ENCODE data around the gene SDK1. TPM values are rescaled to one million over a fixed set of nuclear protein-coding genes. Genes with fewer than 3 reads are reported as not detected.

Gene SDK1
- total and polyA plus RNA-seq, 2 experiments from 2014 or later, result not detected

- Histone ChIP-seq H3K4me2 (ENCODE audit: unreplicated experiment) (no peak overlapping the region), H3K9me3 (ENCODE audit: low read depth) (no peaks in the 10 kb centered on the region), H3K4me3 (no peak overlapping the region), H2AFZ (no peak overlapping the region), H3K9ac (no peak overlapping the region), H4K20me1 (ENCODE audit: insufficient read depth) (no peaks in the 10 kb centered on the region), H3K27ac (no peak overlapping the region), H3K79me2 (ENCODE audit: insufficient read depth) (no peaks in the 10 kb centered on the region), H3K9me2 (ENCODE audit: insufficient read depth) (no peaks in the 10 kb centered on the region), H3F3A (ENCODE audit: insufficient read depth) (no peaks in the 10 kb centered on the region), H3K27me3 (replicated peaks; ENCODE audit: insufficient read depth) (no peaks in the 10 kb centered on the region), H3K36me3 (ENCODE audit: low read depth) (no peaks in the 10 kb centered on the region), H3K4me1 (ENCODE audit: insufficient read depth) (no peaks in the 10 kb centered on the region)
- in situ Hi-C loops (cut with MboI), result no loop called here
- TF ChIP-seq EZH2 (IDR thresholded peaks at IDR 0.05; ENCODE audit: insufficient read depth, poor library complexity, severe bottlenecking) (no peak), EZH2phosphoT487 (IDR thresholded peaks at IDR 0.05; ENCODE audit: insufficient read depth, low read depth) (no peak)
- 81 to 82% methylated on average over 14 of the region's 14 CpGs for WGBS, 2 experiments (ENCODE audit: low coverage in 1 of 2, low lambda C conversion rate in 2 of 2, missing lambda C conversion rate in 2 of 2)
- no peak for DNase-seq
Observed at GRCh38 chr7:3641582-3641981, 340.5 kb downstream of the SDK1 start.

- Histone ChIP-seq H4K20me1 (ENCODE audit: insufficient read depth) (no peaks in the 10 kb centered on the region), H3K79me2 (ENCODE audit: insufficient read depth) (no peaks in the 10 kb centered on the region), H3F3A (ENCODE audit: insufficient read depth) (no peaks in the 10 kb centered on the region), H3K4me2 (ENCODE audit: unreplicated experiment) (no peak overlapping the region), H3K27me3 (replicated peaks; ENCODE audit: insufficient read depth) (no peaks in the 10 kb centered on the region), H3K9me3 (ENCODE audit: low read depth) (no peaks in the 10 kb centered on the region), H3K4me1 (ENCODE audit: insufficient read depth) (no peaks in the 10 kb centered on the region), H3K4me3 (no peak overlapping the region), H3K9me2 (ENCODE audit: insufficient read depth) (no peaks in the 10 kb centered on the region), H2AFZ (no peak overlapping the region), H3K36me3 (ENCODE audit: low read depth) (no peaks in the 10 kb centered on the region), H3K9ac (no peak overlapping the region), H3K27ac (no peak overlapping the region)
- 40 to 71% methylated on average over 1 to 4 of the region's 4 CpGs for WGBS, 2 experiments (ENCODE audit: low coverage in 1 of 2, low lambda C conversion rate in 2 of 2, missing lambda C conversion rate in 2 of 2)
- DNase-seq, result no peak
- in situ Hi-C loops (cut with MboI), result no loop called here
- TF ChIP-seq EZH2phosphoT487 (IDR thresholded peaks at IDR 0.05; ENCODE audit: insufficient read depth, low read depth) (no peak), EZH2 (IDR thresholded peaks at IDR 0.05; ENCODE audit: insufficient read depth, poor library complexity, severe bottlenecking) (no peak)
Observed at GRCh38 chr7:3643091-3643490, 342.0 kb downstream of the SDK1 start.

- in situ Hi-C loops (cut with MboI), result no loop called here
- DNase-seq, result no peak
- WGBS, 2 experiments (ENCODE audit: low coverage in 1 of 2, low lambda C conversion rate in 2 of 2, missing lambda C conversion rate in 2 of 2), result 79 to 85% methylated on average over 2 of the region's 2 CpGs
Observed at GRCh38 chr7:3648276-3648675, 347.2 kb downstream of the SDK1 start.

GRCh38 chr7:3649250-3649649 is 348.2 kb downstream of the SDK1 start:
- Histone ChIP-seq H2AFZ (no peak overlapping the region), H3K9me3 (ENCODE audit: low read depth) (no peaks in the 10 kb centered on the region), H3K4me3 (no peak overlapping the region), H3K9ac (no peak overlapping the region), H3K4me2 (ENCODE audit: unreplicated experiment) (no peak overlapping the region), H3K4me1 (ENCODE audit: insufficient read depth) (no peaks in the 10 kb centered on the region), H3K36me3 (ENCODE audit: low read depth) (no peaks in the 10 kb centered on the region), H3K9me2 (ENCODE audit: insufficient read depth) (no peaks in the 10 kb centered on the region), H3F3A (ENCODE audit: insufficient read depth) (no peaks in the 10 kb centered on the region), H3K79me2 (ENCODE audit: insufficient read depth) (no peaks in the 10 kb centered on the region), H3K27ac (no peak overlapping the region), H3K27me3 (replicated peaks; ENCODE audit: insufficient read depth) (no peaks in the 10 kb centered on the region), H4K20me1 (ENCODE audit: insufficient read depth) (no peaks in the 10 kb centered on the region)
- no peak for DNase-seq
- 56 to 66% methylated on average over 2 of the region's 2 CpGs for WGBS, 2 experiments (ENCODE audit: low coverage in 1 of 2, low lambda C conversion rate in 2 of 2, missing lambda C conversion rate in 2 of 2)
- in situ Hi-C loops (cut with MboI), result no loop called here
- TF ChIP-seq EZH2 (IDR thresholded peaks at IDR 0.05; ENCODE audit: insufficient read depth, poor library complexity, severe bottlenecking), result no peak
- no peak for TF ChIP-seq EZH2phosphoT487 (IDR thresholded peaks at IDR 0.05; ENCODE audit: insufficient read depth, low read depth)

More at GRCh38 chr7:3648276-3648675, 347.2 kb downstream of the SDK1 start:
- Histone ChIP-seq H3K27me3 (replicated peaks; ENCODE audit: insufficient read depth) (no peaks in the 10 kb centered on the region), H2AFZ (no peak overlapping the region), H3K36me3 (ENCODE audit: low read depth) (no peaks in the 10 kb centered on the region), H3F3A (ENCODE audit: insufficient read depth) (no peaks in the 10 kb centered on the region), H3K9ac (no peak overlapping the region), H3K4me1 (ENCODE audit: insufficient read depth) (no peaks in the 10 kb centered on the region), H3K79me2 (ENCODE audit: insufficient read depth) (no peaks in the 10 kb centered on the region), H3K4me2 (ENCODE audit: unreplicated experiment) (no peak overlapping the region), H3K9me2 (ENCODE audit: insufficient read depth) (no peaks in the 10 kb centered on the region), H3K9me3 (ENCODE audit: low read depth) (no peaks in the 10 kb centered on the region), H4K20me1 (ENCODE audit: insufficient read depth) (no peaks in the 10 kb centered on the region), H3K27ac (no peak overlapping the region), H3K4me3 (no peak overlapping the region)
- TF ChIP-seq EZH2phosphoT487 (IDR thresholded peaks at IDR 0.05; ENCODE audit: insufficient read depth, low read depth) (no peak), EZH2 (IDR thresholded peaks at IDR 0.05; ENCODE audit: insufficient read depth, poor library complexity, severe bottlenecking) (no peak)

All from GM23248 (cell line).